ENCODE measurements around the gene PLA2G4A.

DNA sequence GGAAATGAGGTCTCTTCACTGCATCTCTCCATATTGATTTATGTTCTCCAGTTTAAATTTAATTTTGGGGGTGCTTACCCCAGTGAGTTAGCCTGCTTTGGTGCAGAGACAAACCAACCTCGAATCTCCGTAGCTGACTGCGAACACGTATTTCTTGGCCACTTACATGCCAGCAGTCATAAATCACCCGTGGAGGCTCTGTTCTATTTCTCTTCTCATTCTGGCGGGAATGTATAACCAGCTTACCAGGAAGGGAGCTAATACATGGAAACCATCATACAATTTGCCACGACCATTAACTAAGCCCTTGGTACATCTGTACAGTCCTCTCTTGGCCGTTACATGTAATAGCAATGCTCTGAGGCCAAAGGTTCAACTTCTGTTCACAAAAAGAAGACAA is 148.0 kb downstream of the PLA2G4A start:
- no peak for TF ChIP-seq POLR2A (IDR thresholded peaks at IDR 0.05)
- TF ChIP-seq, protein P1, sequence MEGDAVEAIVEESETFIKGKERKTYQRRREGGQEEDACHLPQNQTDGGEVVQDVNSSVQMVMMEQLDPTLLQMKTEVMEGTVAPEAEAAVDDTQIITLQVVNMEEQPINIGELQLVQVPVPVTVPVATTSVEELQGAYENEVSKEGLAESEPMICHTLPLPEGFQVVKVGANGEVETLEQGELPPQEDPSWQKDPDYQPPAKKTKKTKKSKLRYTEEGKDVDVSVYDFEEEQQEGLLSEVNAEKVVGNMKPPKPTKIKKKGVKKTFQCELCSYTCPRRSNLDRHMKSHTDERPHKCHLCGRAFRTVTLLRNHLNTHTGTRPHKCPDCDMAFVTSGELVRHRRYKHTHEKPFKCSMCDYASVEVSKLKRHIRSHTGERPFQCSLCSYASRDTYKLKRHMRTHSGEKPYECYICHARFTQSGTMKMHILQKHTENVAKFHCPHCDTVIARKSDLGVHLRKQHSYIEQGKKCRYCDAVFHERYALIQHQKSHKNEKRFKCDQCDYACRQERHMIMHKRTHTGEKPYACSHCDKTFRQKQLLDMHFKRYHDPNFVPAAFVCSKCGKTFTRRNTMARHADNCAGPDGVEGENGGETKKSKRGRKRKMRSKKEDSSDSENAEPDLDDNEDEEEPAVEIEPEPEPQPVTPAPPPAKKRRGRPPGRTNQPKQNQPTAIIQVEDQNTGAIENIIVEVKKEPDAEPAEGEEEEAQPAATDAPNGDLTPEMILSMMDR (IDR thresholded peaks at IDR 0.05), result no peak
